EL (cell line): ENCODE measurements around the gene MON1A.

Experiments
- DNase-seq: peaks from one replicate; pipeline ENCODE4 v3.0.0-alpha.2; 2016

MON1A gene

GRCh38 chr3:49882166-49882565 lies 47.4 kb downstream of the MON1A start:
- DNase-seq = no peak

GRCh38 chr3:49880581-49881315 lies 48.9 kb downstream of the MON1A start:
- no peak for DNase-seq

GRCh38 chr3:49879721-49880120 lies 49.9 kb downstream of the MON1A start:
- DNase-seq = no peak

DNA sequence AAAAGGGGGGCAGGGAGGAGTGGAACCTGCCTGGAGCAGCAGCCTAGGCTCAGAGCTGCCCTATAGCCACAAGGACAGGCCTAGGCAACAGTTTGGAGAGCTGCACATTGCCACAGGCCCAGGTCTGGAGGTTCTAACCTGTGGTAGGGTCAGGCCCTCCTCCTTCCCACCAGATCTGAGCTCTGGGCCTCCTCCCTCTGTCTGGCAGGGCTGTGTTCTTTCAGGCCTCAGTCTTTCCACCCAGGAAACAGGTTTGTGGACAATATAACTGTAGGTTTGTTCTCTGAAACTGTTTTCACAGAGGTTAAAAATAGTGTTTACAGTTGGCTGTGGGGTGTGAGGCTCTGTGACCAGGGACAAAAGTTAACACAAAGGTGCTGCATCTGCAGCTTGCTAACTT lies 50.9 kb downstream of the MON1A start:
- no peak for DNase-seq

GRCh38 chr3:49877716-49878115 lies 51.9 kb downstream of the MON1A start:
- no peak for DNase-seq

- no peak for DNase-seq
These were observed 53.0 kb downstream of the MON1A start for GRCh38 chr3:49876567-49876966.

- DNase-seq = no peak
These were observed 56.0 kb downstream of the MON1A start for GRCh38 chr3:49873623-49874022.

GRCh38 chr3:49872801-49873281 lies 56.8 kb downstream of the MON1A start:
- no peak for DNase-seq

- DNase-seq = no peak
These were observed 58.0 kb downstream of the MON1A start for GRCh38 chr3:49871531-49872153.

DNA sequence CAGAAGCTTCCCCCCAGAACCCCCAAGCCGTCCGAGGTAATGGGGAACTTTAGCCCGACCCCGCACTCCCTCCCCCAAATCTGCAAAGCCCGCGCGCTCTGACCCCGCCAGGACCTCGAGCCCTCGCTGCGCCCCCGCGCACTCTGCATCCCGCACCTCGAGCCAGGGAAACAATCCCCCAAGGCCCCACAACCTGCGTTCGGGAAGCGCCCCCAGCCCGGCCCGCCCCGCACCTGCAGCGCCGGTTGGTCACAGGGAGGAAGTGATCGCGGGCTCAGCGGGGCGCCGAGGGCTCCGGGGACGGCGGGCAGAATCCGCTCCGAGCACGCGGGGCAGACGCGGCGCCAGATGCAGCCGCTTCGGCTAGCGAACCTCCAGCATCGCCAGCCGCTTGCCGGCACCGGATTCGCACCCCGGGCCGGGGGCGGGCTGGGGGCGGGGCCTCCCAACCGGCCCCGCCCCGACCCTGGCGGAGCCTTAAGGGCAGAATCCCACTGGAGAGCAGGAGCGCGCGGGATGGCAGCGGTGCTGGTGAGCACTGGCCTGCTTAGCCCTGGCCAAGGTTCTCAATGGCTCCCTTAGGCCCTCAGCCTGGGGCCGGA lies 60.0 kb downstream of the MON1A start, which contains the start of gene CAMKV:
TSS of gene CAMKV (minus strand) at position 382 of the 602 bp plus-strand sequence. CDS start 7,518 bp downstream, outside the sequence.
- no peak for DNase-seq

DNA sequence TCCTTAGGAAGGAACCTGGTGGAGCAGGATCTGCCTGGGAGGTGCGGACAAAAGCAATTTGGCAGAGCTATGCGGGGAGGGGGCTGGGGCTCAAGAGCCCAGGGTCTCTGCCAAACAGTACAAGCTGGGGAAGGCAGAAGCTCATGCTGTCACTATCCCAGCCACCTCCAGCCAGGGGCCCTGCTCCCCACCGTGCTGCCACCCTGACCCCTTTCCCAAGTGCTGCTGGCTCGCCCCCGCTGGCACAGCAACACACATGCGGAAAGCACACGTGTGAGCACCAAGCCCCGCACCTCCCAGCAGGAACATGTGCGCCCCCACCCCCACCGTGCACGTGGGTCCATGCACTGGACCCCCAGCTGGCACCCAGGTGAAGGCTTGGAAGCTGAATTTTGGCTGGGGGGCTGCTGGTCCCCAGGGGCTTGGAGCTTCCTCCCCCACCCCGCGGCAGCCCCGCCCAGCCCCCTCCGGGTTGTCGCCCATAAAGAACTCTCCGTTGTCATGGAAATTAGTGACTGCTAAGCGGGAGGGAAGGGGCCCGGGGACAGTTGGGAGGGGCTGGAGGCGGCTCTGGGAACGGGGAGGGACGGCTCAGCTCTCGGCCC lies 60.6 kb downstream of the MON1A start:
- DNase-seq = no peak

- DNase-seq = peak; percentile 47
These were observed 61.7 kb downstream of the MON1A start for GRCh38 chr3:49867871-49868321.

GRCh38 chr3:49867400-49867799 lies 62.2 kb downstream of the MON1A start:
- DNase-seq = no peak

GRCh38 chr3:49865198-49865784 lies 64.3 kb downstream of the MON1A start:
- DNase-seq = no peak

- DNase-seq = no peak
These were observed 65.1 kb downstream of the MON1A start for GRCh38 chr3:49864505-49864904.

GRCh38 chr3:49859576-49860305 lies 69.9 kb downstream of the MON1A start:
- DNase-seq = no peak
